ENCODE data around the gene RIMBP2.

- TF ChIP-seq CTCF (conservative IDR thresholded peaks at IDR 0.05; ENCODE audit: low read depth in 2 of 2) (no peak), POLR2AphosphoS5 (IDR thresholded peaks at IDR 0.05; ENCODE audit: low read depth) (no peak), JUNB (IDR thresholded peaks at IDR 0.05; ENCODE audit: unreplicated experiment) (no peak), EZH2 (IDR thresholded peaks at IDR 0.05; ENCODE audit: low read depth, unreplicated experiment) (no peak), CREB1 (CRISPR knock-in tag; IDR thresholded peaks at IDR 0.05; ENCODE audit: low read depth) (no peak), REST (IDR thresholded peaks at IDR 0.05; ENCODE audit: unreplicated experiment) (no peak), ZNF114 (CRISPR knock-in tag; IDR thresholded peaks at IDR 0.05) (no peak), EZH2phosphoT487 (IDR thresholded peaks at IDR 0.05; ENCODE audit: unreplicated experiment) (no peak), ETS1 (IDR thresholded peaks at IDR 0.05) (no peak), NANOG (IDR thresholded peaks at IDR 0.05; ENCODE audit: borderline replicate concordance) (no peak), ZNF462 (CRISPR knock-in tag; IDR thresholded peaks at IDR 0.05) (no peak), STAT1 (IDR thresholded peaks at IDR 0.05; ENCODE audit: unreplicated experiment) (no peak), ZNF331 (CRISPR knock-in tag; IDR thresholded peaks at IDR 0.05; ENCODE audit: low read depth) (no peak)
These were observed 268.5 kb downstream of the RIMBP2 start for GRCh38 chr12:130447655-130447965.
